ENCODE data around the gene GTPBP2. TPM values are rescaled to one million over a fixed set of nuclear protein-coding genes. Genes with fewer than 3 reads are reported as not detected.

The GTPBP2 gene
- polyA plus RNA-seq, 1 of the 3 experiments (the other 2 are of a cell fraction) = 83.7 TPM

DNA sequence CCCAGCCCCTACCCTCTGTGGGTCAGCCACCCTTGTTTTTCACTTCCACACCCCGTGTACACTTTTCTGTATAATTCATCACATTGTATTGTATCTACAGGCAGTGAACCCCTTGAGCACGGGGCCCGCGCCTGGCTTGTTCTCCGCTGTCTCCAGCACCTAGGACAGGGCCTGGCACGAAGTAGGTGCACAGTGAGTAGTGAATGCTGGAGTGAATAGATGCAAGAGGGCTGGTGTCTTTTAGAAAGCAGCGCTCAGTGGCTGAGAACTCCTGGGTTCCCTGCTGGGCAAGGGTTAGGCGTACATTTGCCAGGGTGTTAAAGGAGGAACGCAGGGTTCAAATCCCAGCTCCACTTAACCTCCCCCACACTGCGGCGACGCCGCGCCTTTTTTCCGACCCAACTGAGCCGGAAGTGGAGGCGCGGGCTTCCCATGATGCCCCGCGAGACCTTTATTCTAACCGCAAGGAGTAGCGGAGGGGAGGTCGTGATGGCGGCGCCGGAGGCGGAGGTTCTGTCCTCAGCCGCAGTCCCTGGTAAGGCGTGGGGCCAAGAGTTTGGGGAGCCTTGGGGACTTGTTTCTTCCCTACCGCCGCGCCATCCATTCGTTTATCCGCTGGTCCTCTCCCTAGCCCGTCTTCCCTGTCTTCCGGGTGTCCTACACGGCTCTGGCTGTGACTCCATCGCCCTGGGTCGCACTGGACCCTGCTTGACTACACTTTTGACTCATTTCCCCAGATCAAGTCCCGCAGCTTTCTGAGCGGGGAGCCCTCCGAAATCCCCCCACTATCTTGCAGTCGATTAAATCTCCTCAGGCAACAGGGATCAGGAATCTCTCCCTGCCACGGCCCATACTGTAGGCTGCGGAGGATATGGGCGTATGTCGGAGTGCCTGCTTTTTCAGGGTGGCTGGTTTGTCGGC is 6.6 kb upstream of the GTPBP2 start, which contains the start of gene MAD2L1BP (continued):
- TF ChIP-seq, protein P1, sequence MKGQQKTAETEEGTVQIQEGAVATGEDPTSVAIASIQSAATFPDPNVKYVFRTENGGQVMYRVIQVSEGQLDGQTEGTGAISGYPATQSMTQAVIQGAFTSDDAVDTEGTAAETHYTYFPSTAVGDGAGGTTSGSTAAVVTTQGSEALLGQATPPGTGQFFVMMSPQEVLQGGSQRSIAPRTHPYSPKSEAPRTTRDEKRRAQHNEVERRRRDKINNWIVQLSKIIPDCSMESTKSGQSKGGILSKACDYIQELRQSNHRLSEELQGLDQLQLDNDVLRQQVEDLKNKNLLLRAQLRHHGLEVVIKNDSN (IDR thresholded peaks at IDR 0.05; ENCODE audit: borderline replicate concordance, low read depth) = 0 out of 2 replicates have a peak, but pooled peaks have one; percentile 15
- TF ChIP-seq, protein P2, sequence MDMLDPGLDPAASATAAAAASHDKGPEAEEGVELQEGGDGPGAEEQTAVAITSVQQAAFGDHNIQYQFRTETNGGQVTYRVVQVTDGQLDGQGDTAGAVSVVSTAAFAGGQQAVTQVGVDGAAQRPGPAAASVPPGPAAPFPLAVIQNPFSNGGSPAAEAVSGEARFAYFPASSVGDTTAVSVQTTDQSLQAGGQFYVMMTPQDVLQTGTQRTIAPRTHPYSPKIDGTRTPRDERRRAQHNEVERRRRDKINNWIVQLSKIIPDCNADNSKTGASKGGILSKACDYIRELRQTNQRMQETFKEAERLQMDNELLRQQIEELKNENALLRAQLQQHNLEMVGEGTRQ (IDR thresholded peaks at IDR 0.05; ENCODE audit: borderline replicate concordance, low read depth, low read length) = no peak; the same call in 1 of the 2 replicates
- TF ChIP-seq SMC3 (IDR thresholded peaks at IDR 0.05; ENCODE audit: low read depth, low read length) (no peak), RXRA (IDR thresholded peaks at IDR 0.05; ENCODE audit: borderline replicate concordance, low read depth) (no peak; the same call in 1 of the 2 replicates), MEF2A (IDR thresholded peaks at IDR 0.05; ENCODE audit: borderline replicate concordance, low read depth) (no peak), NFIC (IDR thresholded peaks at IDR 0.05; ENCODE audit: borderline replicate concordance) (no peak), TEAD4 (IDR thresholded peaks at IDR 0.05; ENCODE audit: borderline replicate concordance, insufficient read depth) (no peak), GATA2 (CRISPR knock-in tag; IDR thresholded peaks at IDR 0.05) (no peak), RCOR1 (IDR thresholded peaks at IDR 0.05; ENCODE audit: low read length) (peak; percentile 35; the same call in 1 of the 2 replicates), GABPA (IDR thresholded peaks at IDR 0.05; ENCODE audit: low read depth) (peak; percentile 76), YY1 (IDR thresholded peaks at IDR 0.05; ENCODE audit: low read depth) (peak; percentile 90), CHD2 (IDR thresholded peaks at IDR 0.05; ENCODE audit: low read length, partially characterized antibody) (peak; percentile 87), JUND (IDR thresholded peaks at IDR 0.05) (no peak), RAD21 (IDR thresholded peaks at IDR 0.05; ENCODE audit: low read length) (no peak), SIN3A (IDR thresholded peaks at IDR 0.05; ENCODE audit: borderline replicate concordance, low read depth, low read length) (0 out of 2 replicates have a peak, but pooled peaks have one; percentile 55)
- TF ChIP-seq, protein P3, sequence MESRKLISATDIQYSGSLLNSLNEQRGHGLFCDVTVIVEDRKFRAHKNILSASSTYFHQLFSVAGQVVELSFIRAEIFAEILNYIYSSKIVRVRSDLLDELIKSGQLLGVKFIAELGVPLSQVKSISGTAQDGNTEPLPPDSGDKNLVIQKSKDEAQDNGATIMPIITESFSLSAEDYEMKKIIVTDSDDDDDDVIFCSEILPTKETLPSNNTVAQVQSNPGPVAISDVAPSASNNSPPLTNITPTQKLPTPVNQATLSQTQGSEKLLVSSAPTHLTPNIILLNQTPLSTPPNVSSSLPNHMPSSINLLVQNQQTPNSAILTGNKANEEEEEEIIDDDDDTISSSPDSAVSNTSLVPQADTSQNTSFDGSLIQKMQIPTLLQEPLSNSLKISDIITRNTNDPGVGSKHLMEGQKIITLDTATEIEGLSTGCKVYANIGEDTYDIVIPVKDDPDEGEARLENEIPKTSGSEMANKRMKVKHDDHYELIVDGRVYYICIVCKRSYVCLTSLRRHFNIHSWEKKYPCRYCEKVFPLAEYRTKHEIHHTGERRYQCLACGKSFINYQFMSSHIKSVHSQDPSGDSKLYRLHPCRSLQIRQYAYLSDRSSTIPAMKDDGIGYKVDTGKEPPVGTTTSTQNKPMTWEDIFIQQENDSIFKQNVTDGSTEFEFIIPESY (IDR thresholded peaks at IDR 0.05; ENCODE audit: borderline replicate concordance, low read depth) = no peak
- TF ChIP-seq, protein P4, sequence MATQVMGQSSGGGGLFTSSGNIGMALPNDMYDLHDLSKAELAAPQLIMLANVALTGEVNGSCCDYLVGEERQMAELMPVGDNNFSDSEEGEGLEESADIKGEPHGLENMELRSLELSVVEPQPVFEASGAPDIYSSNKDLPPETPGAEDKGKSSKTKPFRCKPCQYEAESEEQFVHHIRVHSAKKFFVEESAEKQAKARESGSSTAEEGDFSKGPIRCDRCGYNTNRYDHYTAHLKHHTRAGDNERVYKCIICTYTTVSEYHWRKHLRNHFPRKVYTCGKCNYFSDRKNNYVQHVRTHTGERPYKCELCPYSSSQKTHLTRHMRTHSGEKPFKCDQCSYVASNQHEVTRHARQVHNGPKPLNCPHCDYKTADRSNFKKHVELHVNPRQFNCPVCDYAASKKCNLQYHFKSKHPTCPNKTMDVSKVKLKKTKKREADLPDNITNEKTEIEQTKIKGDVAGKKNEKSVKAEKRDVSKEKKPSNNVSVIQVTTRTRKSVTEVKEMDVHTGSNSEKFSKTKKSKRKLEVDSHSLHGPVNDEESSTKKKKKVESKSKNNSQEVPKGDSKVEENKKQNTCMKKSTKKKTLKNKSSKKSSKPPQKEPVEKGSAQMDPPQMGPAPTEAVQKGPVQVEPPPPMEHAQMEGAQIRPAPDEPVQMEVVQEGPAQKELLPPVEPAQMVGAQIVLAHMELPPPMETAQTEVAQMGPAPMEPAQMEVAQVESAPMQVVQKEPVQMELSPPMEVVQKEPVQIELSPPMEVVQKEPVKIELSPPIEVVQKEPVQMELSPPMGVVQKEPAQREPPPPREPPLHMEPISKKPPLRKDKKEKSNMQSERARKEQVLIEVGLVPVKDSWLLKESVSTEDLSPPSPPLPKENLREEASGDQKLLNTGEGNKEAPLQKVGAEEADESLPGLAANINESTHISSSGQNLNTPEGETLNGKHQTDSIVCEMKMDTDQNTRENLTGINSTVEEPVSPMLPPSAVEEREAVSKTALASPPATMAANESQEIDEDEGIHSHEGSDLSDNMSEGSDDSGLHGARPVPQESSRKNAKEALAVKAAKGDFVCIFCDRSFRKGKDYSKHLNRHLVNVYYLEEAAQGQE (IDR thresholded peaks at IDR 0.05; ENCODE audit: low read depth, low read length) = peak; percentile 89; the same call in 1 of the 2 replicates
- TF ChIP-seq, protein P5, sequence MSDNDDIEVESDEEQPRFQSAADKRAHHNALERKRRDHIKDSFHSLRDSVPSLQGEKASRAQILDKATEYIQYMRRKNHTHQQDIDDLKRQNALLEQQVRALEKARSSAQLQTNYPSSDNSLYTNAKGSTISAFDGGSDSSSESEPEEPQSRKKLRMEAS (IDR thresholded peaks at IDR 0.05; ENCODE audit: low read depth) = peak; percentile 86
- TF ChIP-seq, protein P6, sequence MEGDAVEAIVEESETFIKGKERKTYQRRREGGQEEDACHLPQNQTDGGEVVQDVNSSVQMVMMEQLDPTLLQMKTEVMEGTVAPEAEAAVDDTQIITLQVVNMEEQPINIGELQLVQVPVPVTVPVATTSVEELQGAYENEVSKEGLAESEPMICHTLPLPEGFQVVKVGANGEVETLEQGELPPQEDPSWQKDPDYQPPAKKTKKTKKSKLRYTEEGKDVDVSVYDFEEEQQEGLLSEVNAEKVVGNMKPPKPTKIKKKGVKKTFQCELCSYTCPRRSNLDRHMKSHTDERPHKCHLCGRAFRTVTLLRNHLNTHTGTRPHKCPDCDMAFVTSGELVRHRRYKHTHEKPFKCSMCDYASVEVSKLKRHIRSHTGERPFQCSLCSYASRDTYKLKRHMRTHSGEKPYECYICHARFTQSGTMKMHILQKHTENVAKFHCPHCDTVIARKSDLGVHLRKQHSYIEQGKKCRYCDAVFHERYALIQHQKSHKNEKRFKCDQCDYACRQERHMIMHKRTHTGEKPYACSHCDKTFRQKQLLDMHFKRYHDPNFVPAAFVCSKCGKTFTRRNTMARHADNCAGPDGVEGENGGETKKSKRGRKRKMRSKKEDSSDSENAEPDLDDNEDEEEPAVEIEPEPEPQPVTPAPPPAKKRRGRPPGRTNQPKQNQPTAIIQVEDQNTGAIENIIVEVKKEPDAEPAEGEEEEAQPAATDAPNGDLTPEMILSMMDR (IDR thresholded peaks at IDR 0.05) = no peak

All from SK-N-SH (cell line).